RWPE2 (cell line): ENCODE measurements around the gene TEX261.

Experiments
- ATAC-seq: fragments of 200-7000 bp; cut with Tn5 transposase; 3 replicates; pipeline ENCODE4 v1.9.1; 2021; ENCODE audit warnings: low read depth
- DNase-seq: peaks from one replicate; pipeline ENCODE4 v3.0.0-alpha.2; 2020; ENCODE audit warnings: low spot score
- H3K27ac ChIP-seq: fragments of 450-650 bp; 2 replicates; pipeline ENCODE4 v1.5.1; 2017; ENCODE audit warnings: mild to moderate bottlenecking; ENCODE audit not compliant: poor library complexity, severe bottlenecking
- H3K27me3 ChIP-seq: fragments of 250-450 bp; sonication (Bioruptor Pico); 2 replicates; pipeline ENCODE4 v1.5.1; 2021; ENCODE audit warnings: mild to moderate bottlenecking, moderate library complexity; ENCODE audit not compliant: insufficient read depth, poor library complexity, severe bottlenecking
- H3K36me3 ChIP-seq: fragments of 250-450 bp; sonication (Bioruptor Pico); 2 replicates; pipeline ENCODE4 v1.5.1; 2020; ENCODE audit warnings: low read depth, mild to moderate bottlenecking, moderate library complexity
- H3K4me1 ChIP-seq: fragments of 250-450 bp; sonication (Bioruptor Pico); 2 replicates; pipeline ENCODE4 v1.5.1; 2021; ENCODE audit warnings: mild to moderate bottlenecking, moderate library complexity; ENCODE audit not compliant: insufficient read depth, poor library complexity, severe bottlenecking
- H3K4me3 ChIP-seq: fragments of 250-450 bp; sonication (Bioruptor Pico); 2 replicates; pipeline ENCODE4 v1.5.1; 2021; ENCODE audit warnings: mild to moderate bottlenecking, moderate library complexity; ENCODE audit not compliant: severe bottlenecking
- H3K9me3 ChIP-seq: fragments of 250-450 bp; sonication (Bioruptor Pico); 2 replicates; pipeline ENCODE4 v1.5.1; 2021; ENCODE audit warnings: mild to moderate bottlenecking, moderate library complexity; ENCODE audit not compliant: severe bottlenecking
- TF ChIP-seq, protein P1 (sequence below): fragments of 450-650 bp; IDR thresholded peaks from one replicate; pipeline ENCODE4 v1.5.1; 2017; ENCODE audit warnings: mild to moderate bottlenecking, moderate library complexity; ENCODE audit not compliant: poor library complexity, severe bottlenecking

TEX261 gene

DNA sequence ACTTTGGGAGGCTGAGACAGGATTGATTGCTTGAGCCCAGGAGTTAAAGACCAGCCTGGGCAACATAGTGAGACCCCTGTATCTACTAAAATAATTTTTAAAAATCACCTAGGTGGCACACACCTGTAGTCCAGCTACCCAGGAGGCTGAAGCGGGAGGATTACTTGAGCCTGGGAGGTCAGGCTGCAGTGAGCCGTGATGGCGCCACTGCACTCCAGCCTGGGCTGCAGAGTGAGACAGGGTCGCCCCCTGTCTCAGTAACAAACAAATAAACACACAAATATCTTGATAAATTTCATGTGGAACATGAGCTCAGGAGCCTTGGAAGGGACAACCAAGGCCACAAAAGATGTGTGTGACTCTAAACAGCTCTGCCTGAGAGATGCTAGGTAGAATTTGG is 28.0 kb downstream of the TEX261 start:
- DNase-seq (no peak), ATAC-seq (no peak)
- H3K27me3 ChIP-seq: peaks cover 30% of the 10 kb centered on the region
- TF ChIP-seq, protein P1, sequence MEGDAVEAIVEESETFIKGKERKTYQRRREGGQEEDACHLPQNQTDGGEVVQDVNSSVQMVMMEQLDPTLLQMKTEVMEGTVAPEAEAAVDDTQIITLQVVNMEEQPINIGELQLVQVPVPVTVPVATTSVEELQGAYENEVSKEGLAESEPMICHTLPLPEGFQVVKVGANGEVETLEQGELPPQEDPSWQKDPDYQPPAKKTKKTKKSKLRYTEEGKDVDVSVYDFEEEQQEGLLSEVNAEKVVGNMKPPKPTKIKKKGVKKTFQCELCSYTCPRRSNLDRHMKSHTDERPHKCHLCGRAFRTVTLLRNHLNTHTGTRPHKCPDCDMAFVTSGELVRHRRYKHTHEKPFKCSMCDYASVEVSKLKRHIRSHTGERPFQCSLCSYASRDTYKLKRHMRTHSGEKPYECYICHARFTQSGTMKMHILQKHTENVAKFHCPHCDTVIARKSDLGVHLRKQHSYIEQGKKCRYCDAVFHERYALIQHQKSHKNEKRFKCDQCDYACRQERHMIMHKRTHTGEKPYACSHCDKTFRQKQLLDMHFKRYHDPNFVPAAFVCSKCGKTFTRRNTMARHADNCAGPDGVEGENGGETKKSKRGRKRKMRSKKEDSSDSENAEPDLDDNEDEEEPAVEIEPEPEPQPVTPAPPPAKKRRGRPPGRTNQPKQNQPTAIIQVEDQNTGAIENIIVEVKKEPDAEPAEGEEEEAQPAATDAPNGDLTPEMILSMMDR: no peak
- no peak overlapping the region for H3K4me3 ChIP-seq
- H3K27ac ChIP-seq: no peak overlapping the region
- no peaks in the 10 kb centered on the region for H3K9me3 ChIP-seq
- H3K4me1 ChIP-seq: no peaks in the 10 kb centered on the region
- H3K36me3 ChIP-seq: no peaks in the 10 kb centered on the region

DNA sequence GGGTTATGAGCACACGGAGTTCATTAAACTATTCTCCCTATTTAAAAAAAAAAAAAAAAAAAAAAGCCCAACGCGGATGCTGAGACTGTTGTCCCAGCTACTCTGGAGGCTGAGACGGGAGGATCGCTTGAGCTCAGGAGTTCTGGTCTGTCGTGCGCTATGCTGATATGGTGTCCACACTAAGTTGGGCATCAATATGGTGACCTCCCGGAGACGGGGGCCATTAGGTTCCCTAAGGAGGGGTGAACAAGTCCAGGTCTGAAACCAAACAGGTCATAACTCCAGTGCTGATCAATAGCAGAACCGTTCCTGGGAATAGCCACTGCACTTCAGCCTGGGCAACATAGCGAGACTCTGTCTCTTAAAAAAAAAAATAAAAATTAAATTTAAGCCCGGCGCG is 29.2 kb downstream of the TEX261 start:
- H3K27me3 ChIP-seq: peaks cover 24% of the 10 kb centered on the region
- TF ChIP-seq, protein P1: no peak
- H3K27ac ChIP-seq: no peak overlapping the region
- no peaks in the 10 kb centered on the region for H3K9me3 ChIP-seq
- H3K4me3 ChIP-seq: no peak overlapping the region
- ATAC-seq (no peak), DNase-seq (no peak)
- H3K4me1 ChIP-seq: no peaks in the 10 kb centered on the region
- H3K36me3 ChIP-seq: no peaks in the 10 kb centered on the region

- DNase-seq (no peak), ATAC-seq (peak; percentile 69)
- TF ChIP-seq, protein P1: peak; percentile 85
- Histone ChIP-seq H3K27me3 (peaks cover 17% of the 10 kb centered on the region), H3K9me3 (no peaks in the 10 kb centered on the region), H3K27ac (no peak overlapping the region), H3K4me3 (peak overlapping the region; percentile 28), H3K4me1 (no peaks in the 10 kb centered on the region), H3K36me3 (no peaks in the 10 kb centered on the region)
Measured at GRCh38 chr2:70964596-70965386, 29.9 kb downstream of the TEX261 start.

DNA sequence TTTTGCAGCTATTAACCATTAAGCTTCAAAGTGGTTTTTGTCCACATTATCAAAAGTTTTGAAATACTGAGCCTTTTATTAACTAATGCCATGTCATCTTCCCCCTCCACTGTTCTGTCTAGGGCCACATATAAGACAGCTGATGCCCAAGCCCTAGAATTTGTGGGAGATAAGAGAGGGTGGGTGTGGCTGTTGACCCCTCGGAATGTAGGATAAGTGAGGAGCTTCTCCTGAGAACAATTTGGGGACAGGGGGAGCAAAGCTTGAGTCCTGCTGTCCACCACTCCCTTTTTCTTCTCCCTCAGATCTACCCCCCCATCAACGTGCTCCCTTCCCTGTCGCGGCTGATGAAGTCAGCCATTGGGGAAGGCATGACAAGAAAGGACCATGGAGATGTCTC is 30.5 kb downstream of the TEX261 start:
- TF ChIP-seq, protein P1: no peak
- Histone ChIP-seq H3K4me3 (no peak overlapping the region), H3K9me3 (no peaks in the 10 kb centered on the region), H3K27me3 (peaks cover 17% of the 10 kb centered on the region), H3K4me1 (no peaks in the 10 kb centered on the region), H3K36me3 (no peaks in the 10 kb centered on the region), H3K27ac (no peak overlapping the region)
- DNase-seq (no peak), ATAC-seq (no peak)
